Pancreas (tissue), 10 donors: ENCODE measurements around the gene FAM120AOS. TPM values are rescaled to one million over a fixed set of nuclear protein-coding genes. Genes with fewer than 3 reads are reported as not detected.
A peak's percentile ranks its signal among the peaks of the same experiment; 100 is the strongest.

ENCODE experiments used
- ATAC-seq, 4 donors: fragments of 200-7000 bp; cut with Tn5 transposase; one replicate each; pipeline versions ENCODE4 v1.8.0 to v1.9.1; 2020; ENCODE audit warnings: mild to moderate bottlenecking in 4 of 4, moderate library complexity in 4 of 4
- DNase-seq, 6 donors: peaks; one replicate each; pipeline ENCODE4 v3.0.0-alpha.2; 2020
- FAIRE-seq: peaks from 2 replicates; lab custom pipeline; 2012; peaks lifted over from hg19 to GRCh38; lab: Jason Lieb, UNC
- H3K27ac ChIP-seq, 4 donors: fragments of 200-600 bp; sonication (generic); 1 replicate in 3 of 4; 2 replicates in 1 of 4; pipeline versions ENCODE4 v1.5.0 to v1.8.0; 2020
- H3K27me3 ChIP-seq, 4 donors: fragments of 200-600 bp; one replicate each; pipeline ENCODE4 v1.8.0; 2021
- H3K36me3 ChIP-seq, 3 donors: fragments of 200-600 bp; sonication (generic) in 1 of 3; one replicate each; pipeline versions ENCODE4 v1.5.0 to v1.8.0; 2020 to 2021
- H3K4me1 ChIP-seq, 3 donors: fragments of 200-600 bp; one replicate each; pipeline ENCODE4 v1.8.0; 2021
- H3K4me3 ChIP-seq, 4 donors: fragments of 200-600 bp; sonication (generic) in 2 of 4; one replicate each; pipeline versions ENCODE4 v1.5.0 to v1.8.0; 2020 to 2021
- H3K9me3 ChIP-seq, 4 donors: fragments of 200-600 bp; one replicate each; pipeline ENCODE4 v1.8.0; 2021
- CTCF ChIP-seq, 4 donors: fragments of 200-600 bp; sonication (generic) in 3 of 4; IDR thresholded peaks; one replicate each; pipeline versions ENCODE4 v1.5.0 to v1.8.0; 2021; ENCODE audit warnings: antibody characterized with exemption in 4 of 4
- WGBS, 2 donors: extraction: QIAGEN DNeasy Blood & Tissue Kit; methylation state at CpG; one replicate each; pipeline ENCODE4 v1.1.7; 2013; 5-methylcytosine and 5-hydroxymethylcytosine counted together
- intact Hi-C, 3 donors: fragments of 100-400 bp; cut with DNase I; formaldehyde crosslinking; loops; one replicate each; pipeline versions ENCODE4 v1.11.1 to v1.14.2; 2022
- polyA plus RNA-seq, 2 donors: library from polyadenylated mRNA; stranded (reverse); fragments of 200-250 nt; gene quantifications; one replicate each; pipeline ENCODE4 v1.2.3, GENCODE V29; 2013
- total RNA-seq, 6 donors: library from RNA; stranded (reverse); fragmentation: NEBNext Ultra II Directional in 4 of 6; extraction: Animal tissue kit (Norgen Biotek cat#: 25700) in 4 of 6; gene quantifications; one replicate each; pipeline versions ENCODE4 v1.2.1 to v1.2.4, GENCODE V29; 2021 to 2023
- donor health status: healthy with polysubstance abuse.
- donor health status: DM: no; HTN: no; CAD: no; lungs with moderate emphysema.
- donor health status: DM: no; HTN: no; CAD: no.
- donor health status: control.
- donor health status: control.
- donor health status: Bipolar disorder and iron deficiency.
- donor health status: DM: yes; HTN: yes; CAD: no.
- donor health status: DM: no; HTN: no; CAD: no.
- donor health status: DM: no; HTN: no; CAD: no.
- donor health status: DM: yes; HTN: yes; CAD: no.

FAM120AOS gene
- total and polyA plus RNA-seq, 8 donors: 15.7 to 28.1 (median 21.3) TPM

GRCh38 chr9:93463638-93464248, 10.4 kb upstream of the FAM120AOS start:
- peaks cover 20 to 43% (median 40%) of the 10 kb centered on the region in 3 donors for H3K4me1 ChIP-seq
- peak overlapping the region in 1 of 4 donors; percentile 9 for H3K27ac ChIP-seq
- intact Hi-C loops: no loop called here

DNA sequence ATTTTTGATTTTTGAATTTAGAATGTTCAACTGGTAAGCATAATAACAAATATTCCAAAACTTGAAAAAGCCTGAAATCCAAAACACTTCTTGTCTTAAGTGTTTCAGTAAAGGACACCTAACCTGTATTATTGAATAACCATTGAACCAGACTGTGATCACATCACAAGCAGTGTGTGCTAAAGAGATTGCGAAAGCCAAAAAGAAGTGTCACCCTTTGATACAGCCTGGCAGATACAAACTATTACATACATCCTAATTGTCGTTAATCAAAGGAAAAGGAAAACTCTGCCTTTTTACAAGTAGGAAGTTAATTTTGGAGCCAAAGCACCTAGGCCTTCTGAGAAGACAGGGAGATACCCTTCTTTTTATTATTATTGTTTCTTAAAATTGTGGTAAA, 8.4 kb upstream of the FAM120AOS start:
- Histone ChIP-seq H3K27ac (no peak overlapping the region), H3K4me3 (no peak overlapping the region), H3K27me3 (no peaks in the 10 kb centered on the region), H3K36me3 (no peaks in the 10 kb centered on the region), H3K9me3 (no peaks in the 10 kb centered on the region), H3K4me1 (peaks cover 7 to 32% (median 29%) of the 10 kb centered on the region in 3 donors)
- 91 to 94% methylated on average over 2 of the region's 2 CpGs for WGBS, 2 donors
- intact Hi-C loops: no loop called here
- TF ChIP-seq CTCF (IDR thresholded peaks at IDR 0.05): no peak
- no peak for DNase-seq
- no peak for ATAC-seq
- no peak for FAIRE-seq

More at GRCh38 chr9:93463638-93464248, 10.4 kb upstream of the FAM120AOS start:
- no peak for TF ChIP-seq CTCF (IDR thresholded peaks at IDR 0.05)
- Histone ChIP-seq H3K9me3 (no peaks in the 10 kb centered on the region), H3K4me3 (no peak overlapping the region), H3K27me3 (no peaks in the 10 kb centered on the region), H3K36me3 (no peaks in the 10 kb centered on the region)
- ATAC-seq (no peak), FAIRE-seq (no peak), DNase-seq (no peak)
- WGBS, 2 donors: 78 to 84% methylated on average over 4 of the region's 4 CpGs

GRCh38 chr9:93461414-93461743, 8.0 kb upstream of the FAM120AOS start:
- Histone ChIP-seq H3K27ac (no peak overlapping the region), H3K4me1 (peaks cover 8 to 32% (median 24%) of the 10 kb centered on the region in 3 donors), H3K36me3 (no peaks in the 10 kb centered on the region), H3K9me3 (no peaks in the 10 kb centered on the region), H3K27me3 (no peaks in the 10 kb centered on the region), H3K4me3 (no peak overlapping the region)
- DNase-seq (no peak), ATAC-seq (no peak), FAIRE-seq (no peak)
- intact Hi-C loops: no loop called here
- no peak for TF ChIP-seq CTCF (IDR thresholded peaks at IDR 0.05)
- WGBS, 2 donors: 92 to 93% methylated on average over 1 of the region's 1 CpG

DNA sequence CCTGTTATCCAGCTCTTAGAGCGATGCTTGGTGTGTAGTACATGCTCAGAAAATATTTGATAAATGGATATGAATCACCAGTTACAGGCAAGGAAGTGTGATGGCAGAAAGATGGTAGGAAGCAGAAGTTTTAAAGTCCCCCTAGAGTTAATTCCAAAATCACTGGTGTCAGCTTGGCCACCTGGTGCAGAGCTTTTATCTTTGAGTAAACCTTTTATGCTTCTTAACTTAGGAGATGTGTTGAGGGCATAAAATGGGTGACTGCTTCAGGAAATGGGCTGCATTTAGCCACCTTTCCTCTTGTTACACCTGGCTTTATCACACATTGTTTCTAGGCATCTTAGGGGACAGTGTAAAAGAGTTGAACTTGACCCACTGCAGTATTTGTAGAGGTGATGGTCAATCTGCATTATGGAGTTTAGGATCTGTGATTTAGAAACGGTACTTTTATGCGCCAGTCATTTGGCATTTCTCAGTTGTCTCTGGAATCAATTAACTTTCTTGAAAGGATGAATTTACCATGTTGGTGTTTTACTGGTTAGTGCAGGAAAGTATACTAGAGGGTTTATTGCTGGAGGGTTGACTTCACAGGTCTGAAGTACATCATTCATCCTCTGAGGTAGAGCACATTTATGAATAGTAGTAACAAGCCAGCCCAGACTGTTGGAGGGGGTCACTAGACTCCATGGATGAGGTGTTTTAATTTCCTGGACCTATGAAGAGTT, 7.5 kb upstream of the FAM120AOS start:
- intact Hi-C loops: no loop called here
- 79 to 86% methylated on average over 3 of the region's 3 CpGs for WGBS, 2 donors
- FAIRE-seq (no peak), ATAC-seq (no peak), DNase-seq (no peak)
- H3K36me3 ChIP-seq: no peaks in the 10 kb centered on the region
- peaks cover 14 to 30% (median 24%) of the 10 kb centered on the region in 3 donors for H3K4me1 ChIP-seq
- TF ChIP-seq CTCF (IDR thresholded peaks at IDR 0.05): no peak
- H3K4me3 ChIP-seq: no peak overlapping the region
- H3K27me3 ChIP-seq: no peaks in the 10 kb centered on the region
- H3K27ac ChIP-seq: no peak overlapping the region
- H3K9me3 ChIP-seq: no peaks in the 10 kb centered on the region

GRCh38 chr9:93459432-93459847, 6.1 kb upstream of the FAM120AOS start:
- TF ChIP-seq CTCF (IDR thresholded peaks at IDR 0.05): no peak
- ATAC-seq (no peak), FAIRE-seq (no peak), DNase-seq (no peak)
- intact Hi-C loops: no loop called here
- peaks cover 12 to 33% (median 28%) of the 10 kb centered on the region in 3 donors for H3K4me1 ChIP-seq
- no peak overlapping the region for H3K4me3 ChIP-seq
- H3K36me3 ChIP-seq: no peaks in the 10 kb centered on the region
- no peak overlapping the region for H3K27ac ChIP-seq
- H3K27me3 ChIP-seq: no peaks in the 10 kb centered on the region
- no peaks in the 10 kb centered on the region for H3K9me3 ChIP-seq
